OCI-LY7 (cell line): ENCODE measurements around the gene CCDC57. TPM values are rescaled to one million over a fixed set of nuclear protein-coding genes. Genes with fewer than 3 reads are reported as not detected.

Experiments used
- BruUV-seq: library from RNA; stranded (reverse); fragments of 400-500 nt; replicated peaks from 2 replicates; lab custom pipeline; 2021; lab: Mats Ljungman, UMichigan
- CTCF ChIA-PET: fragments of 300-600 bp; sonication (Branson Sonifier 250); formaldehyde crosslinking; loops from one replicate; lab custom pipeline; 2022; ENCODE audit warnings: antibody characterized with exemption; ENCODE audit not compliant: unreplicated experiment; lab: Charles Lee
- POLR2A ChIA-PET: fragments of 300-600 bp; sonication (Branson Sonifier 250); formaldehyde crosslinking; loops from one replicate; lab custom pipeline; 2022; ENCODE audit warnings: antibody characterized with exemption; lab: Charles Lee
- DNase-seq: peaks from one replicate; pipeline ENCODE4 v3.0.0-alpha.2; 2015; ENCODE audit warnings: low spot score
- H2AFZ ChIP-seq: fragments of 200-600 bp; sonication (generic), shearing (Covaris generic); 2 replicates; pipeline ENCODE4 v1.6.1; 2014; ENCODE audit warnings: mild to moderate bottlenecking, antibody characterized with exemption, low read length, moderate library complexity
- H3K27ac ChIP-seq: fragments of 200-600 bp; sonication (generic); 2 replicates; pipeline ENCODE4 v1.5.1; 2014; ENCODE audit warnings: mixed run types, low read depth, mild to moderate bottlenecking, moderate library complexity, low read length, inconsistent platforms; ENCODE audit not compliant: poor library complexity, severe bottlenecking
- H3K36me3 ChIP-seq: fragments of 200-600 bp; sonication (generic); 2 replicates; pipeline ENCODE4 v1.6.1; 2014; ENCODE audit warnings: mild to moderate bottlenecking, antibody characterized with exemption, low read length, moderate library complexity, mixed read lengths; ENCODE audit not compliant: insufficient read depth
- H3K4me1 ChIP-seq: fragments of 200-600 bp; sonication (generic); 2 replicates; pipeline ENCODE4 v1.5.1; 2014; ENCODE audit warnings: mild to moderate bottlenecking, low read length; ENCODE audit not compliant: insufficient read depth, poor library complexity, severe bottlenecking
- H3K4me2 ChIP-seq: fragments of 200-600 bp; sonication (generic); 2 replicates; pipeline ENCODE4 v1.6.1; 2014; ENCODE audit warnings: mild to moderate bottlenecking, low read length
- H3K4me3 ChIP-seq: fragments of 200-600 bp; sonication (generic); 2 replicates; pipeline ENCODE4 v1.5.1; 2014; ENCODE audit warnings: mild to moderate bottlenecking, low read depth, low read length; ENCODE audit not compliant: poor library complexity, severe bottlenecking
- H3K79me2 ChIP-seq: fragments of 200-600 bp; sonication (generic); 2 replicates; pipeline ENCODE4 v1.6.1; 2016; ENCODE audit warnings: low read depth, mild to moderate bottlenecking, low read length, moderate library complexity, mixed read lengths; ENCODE audit not compliant: insufficient read depth
- H3K9me2 ChIP-seq: fragments of 200-600 bp; sonication (generic); 2 replicates; pipeline ENCODE4 v1.6.1; 2016; ENCODE audit warnings: mild to moderate bottlenecking, low read length, mixed read lengths; ENCODE audit not compliant: insufficient read depth
- H3K9me3 ChIP-seq: fragments of 200-600 bp; sonication (generic); 2 replicates; pipeline ENCODE4 v1.6.1; 2014; ENCODE audit warnings: mild to moderate bottlenecking, mixed run types, low read length, mixed read lengths
- H4K20me1 ChIP-seq: fragments of 200-600 bp; sonication (generic); 2 replicates; pipeline ENCODE4 v1.6.1; 2014; ENCODE audit warnings: mild to moderate bottlenecking, antibody characterized with exemption, low read length, moderate library complexity, mixed read lengths; ENCODE audit not compliant: insufficient read depth
- CTCF ChIP-seq: fragments of 200-600 bp; sonication (generic); conservative IDR thresholded peaks from 2 replicates; pipeline ENCODE4 v1.5.1; 2014; ENCODE audit warnings: mild to moderate bottlenecking, antibody characterized with exemption, low read length, moderate library complexity, mixed read lengths
- EZH2phosphoT487 ChIP-seq: fragments of 200-600 bp; sonication (generic); IDR thresholded peaks from 2 replicates; pipeline ENCODE4 v1.6.1; 2018; ENCODE audit warnings: low read depth, borderline replicate concordance, mild to moderate bottlenecking, mixed run types, antibody characterized with exemption, low read length, moderate library complexity, mixed read lengths
- intact Hi-C: fragments of 100-400 bp; cut with micrococcal nuclease; formaldehyde crosslinking; loops from one replicate; pipeline ENCODE4 v1.10.0; 2022; ENCODE audit not compliant: unreplicated experiment
- total RNA-seq, 2 experiments: library from RNA; depleted of rRNA in 1 of 2; stranded (reverse); fragments of >200 nt in 1 of 2; shearing (Covaris generic) in 1 of 2; gene quantifications; 2 replicates each; pipeline ENCODE4 v1.2.3, GENCODE V29; 2014 to 2022

The CCDC57 gene
- total RNA-seq, 2 experiments from 2014 or later: 34.5 to 58.7 TPM

DNA sequence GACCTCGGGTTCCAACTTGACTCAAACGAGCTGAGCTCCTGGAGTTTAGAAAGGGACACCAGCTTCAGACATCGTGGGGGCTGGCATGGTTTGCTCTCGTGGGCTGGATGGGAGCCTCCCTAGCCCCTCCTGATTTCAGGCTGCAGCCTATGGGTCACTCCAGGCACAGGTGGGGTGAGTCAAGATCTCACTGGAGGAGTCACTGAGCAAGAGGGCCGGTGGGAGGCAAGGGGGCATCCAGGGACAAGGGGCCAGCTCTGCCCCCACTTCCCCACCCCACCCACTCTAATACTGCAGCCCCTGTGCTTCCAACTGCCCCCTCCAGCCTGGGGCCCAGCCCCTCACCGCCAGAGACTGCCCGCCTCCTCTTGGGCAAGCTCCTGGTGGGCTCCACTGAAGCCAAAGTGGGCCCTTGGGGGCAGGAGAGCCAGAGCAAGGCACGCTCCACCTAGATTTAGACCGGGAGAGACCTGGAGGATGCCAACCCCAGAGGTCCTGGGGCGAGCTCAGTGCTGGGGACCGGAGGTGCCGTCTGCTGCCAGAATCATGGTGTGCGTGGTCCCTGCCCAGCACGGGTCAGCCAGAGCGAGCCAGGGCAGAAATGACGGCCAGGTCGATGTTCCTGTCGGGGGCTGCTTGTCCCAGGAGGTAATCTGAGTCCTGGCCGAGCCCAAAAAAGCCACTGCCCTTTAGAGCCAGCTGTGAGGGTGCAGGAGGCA is 22.6 kb upstream of the CCDC57 start:
- no peak for TF ChIP-seq CTCF
- Histone ChIP-seq H3K4me3 (no peak overlapping the region), H3K4me2 (no peak overlapping the region), H4K20me1 (peaks cover 8% of the 10 kb centered on the region; the same call in 1 of the 2 replicates), H3K4me1 (peaks cover 35% of the 10 kb centered on the region), H3K27ac (no peak overlapping the region), H3K36me3 (no peaks in the 10 kb centered on the region), H3K9me3 (no peaks in the 10 kb centered on the region), H3K9me2 (no peaks in the 10 kb centered on the region), H3K79me2 (no peaks in the 10 kb centered on the region), H2AFZ (no peak overlapping the region)
- intact Hi-C loops: no loop called here
- CTCF ChIA-PET: interaction anchor here (0.8 kb wide), 1 partner anchor 21 kb away, joined by 3 read pairs; no protein-coding TSS in a partner anchor
- no peak for DNase-seq
- POLR2A ChIA-PET: no interaction called here
- BruUV-seq: no TSS peak

- Histone ChIP-seq H3K9me3 (no peaks in the 10 kb centered on the region), H3K79me2 (no peaks in the 10 kb centered on the region), H2AFZ (no peak overlapping the region), H4K20me1 (peaks cover 8% of the 10 kb centered on the region; the same call in 1 of the 2 replicates), H3K4me1 (peaks cover 35% of the 10 kb centered on the region), H3K9me2 (no peaks in the 10 kb centered on the region), H3K27ac (no peak overlapping the region), H3K36me3 (no peaks in the 10 kb centered on the region), H3K4me3 (no peak overlapping the region), H3K4me2 (peak overlapping the region; percentile 24)
- intact Hi-C loops: loop anchor here (5.0 kb wide), 1 partner anchor 183 kb away; the partner anchor contains the start of genes HEXD and OGFOD3
- CTCF ChIA-PET: interaction anchor here (0.8 kb wide), 1 partner anchor 20 kb away, joined by 3 read pairs; no protein-coding TSS in a partner anchor
- POLR2A ChIA-PET: no interaction called here
- TF ChIP-seq CTCF (no peak), EZH2phosphoT487 (no peak)
- DNase-seq: peak; percentile 40
- BruUV-seq: no TSS peak
Observed at GRCh38 chr17:82234211-82235055, 21.8 kb upstream of the CCDC57 start.
